Astrocyte (in vitro differentiated cells and primary cell): ENCODE measurements around the gene ENTPD8.

Experiments used
- CTCF ChIP-seq: IDR thresholded peaks from 2 replicates; pipeline ENCODE4 v1.5.1; 2011; ENCODE audit warnings: low read depth, mild to moderate bottlenecking, inconsistent platforms, low read length, moderate library complexity; ENCODE audit not compliant: insufficient read depth
- EZH2 ChIP-seq: IDR thresholded peaks from 2 replicates; pipeline ENCODE4 v1.6.1; 2012; ENCODE audit warnings: mild to moderate bottlenecking, low read length, inconsistent platforms; ENCODE audit not compliant: insufficient read depth

- TF ChIP-seq CTCF (no peak), EZH2 (no peak)
Observed at GRCh38 chr9:137441935-137442321, 771 bp upstream of the ENTPD8 start.
